DOHH2 (cell line): ENCODE data around the gene TSPAN14.

Experiments used
- H3F3A ChIP-seq: fragments of 200-600 bp; sonication (generic), shearing (Covaris generic); 2 replicates; pipeline ENCODE4 v1.6.0; 2016; ENCODE audit warnings: antibody characterized with exemption, mild to moderate bottlenecking; ENCODE audit not compliant: control insufficient read depth, insufficient read depth
- H3K27ac ChIP-seq: fragments of 200-600 bp; sonication (generic); 2 replicates; pipeline ENCODE4 v1.5.1; 2014; ENCODE audit warnings: low read depth, mild to moderate bottlenecking, low read length, moderate library complexity
- H3K27me3 ChIP-seq: fragments of 200-600 bp; sonication (generic); 2 replicates; pipeline ENCODE4 v1.6.1; 2014; ENCODE audit warnings: mild to moderate bottlenecking, low read length, mixed read lengths; ENCODE audit not compliant: control insufficient read depth
- H3K36me3 ChIP-seq: fragments of 200-600 bp; sonication (generic); 2 replicates; pipeline ENCODE4 v1.6.1; 2014; ENCODE audit warnings: mild to moderate bottlenecking, low read length, moderate library complexity, mixed read lengths; ENCODE audit not compliant: control insufficient read depth
- H3K4me1 ChIP-seq: fragments of 200-600 bp; sonication (generic); 2 replicates; pipeline ENCODE4 v1.6.1; 2014; ENCODE audit warnings: mild to moderate bottlenecking, low read length, mixed read lengths; ENCODE audit not compliant: control insufficient read depth
- H3K4me2 ChIP-seq: fragments of 200-600 bp; sonication (generic); 2 replicates; pipeline ENCODE4 v1.6.0; 2014; ENCODE audit warnings: mild to moderate bottlenecking, low read length, moderate library complexity
- H3K4me3 ChIP-seq: fragments of 200-600 bp; sonication (generic); 2 replicates; pipeline ENCODE4 v1.5.1; 2014; ENCODE audit warnings: mild to moderate bottlenecking, low read length, mixed read lengths
- H3K79me2 ChIP-seq: fragments of 200-600 bp; sonication (generic); 2 replicates; pipeline ENCODE4 v1.6.1; 2014; ENCODE audit warnings: mild to moderate bottlenecking, low read length, mixed read lengths; ENCODE audit not compliant: control insufficient read depth
- H3K9me2 ChIP-seq: fragments of 200-600 bp; sonication (generic); replicated peaks from 2 replicates; pipeline ENCODE4 v1.6.1; 2014; ENCODE audit warnings: mild to moderate bottlenecking, low read length, mixed read lengths; ENCODE audit not compliant: control insufficient read depth
- H3K9me3 ChIP-seq: fragments of 200-600 bp; sonication (generic); 2 replicates; pipeline ENCODE4 v1.6.1; 2014; ENCODE audit warnings: antibody characterized with exemption, low read length, mixed read lengths; ENCODE audit not compliant: control insufficient read depth, insufficient read depth
- H4K20me1 ChIP-seq: fragments of 200-600 bp; sonication (generic); 2 replicates; pipeline ENCODE4 v1.6.0; 2014; ENCODE audit warnings: low read depth, mild to moderate bottlenecking, antibody characterized with exemption, low read length, moderate library complexity; ENCODE audit not compliant: control insufficient read depth, insufficient read depth
- CTCF ChIP-seq: fragments of 200-600 bp; sonication (generic); IDR thresholded peaks from one replicate; pipeline ENCODE4 v1.5.1; 2014; ENCODE audit warnings: antibody characterized with exemption, mild to moderate bottlenecking, low read depth, low read length; ENCODE audit not compliant: poor library complexity, severe bottlenecking
- EZH2phosphoT487 ChIP-seq: fragments of 200-600 bp; sonication (generic); IDR thresholded peaks from 2 replicates; pipeline ENCODE4 v1.6.1; 2017; ENCODE audit warnings: borderline replicate concordance, mild to moderate bottlenecking, antibody characterized with exemption, low read length, moderate library complexity, mixed read lengths

The TSPAN14 gene

GRCh38 chr10:80492848-80493521, 38.9 kb downstream of the TSPAN14 start:
- peaks cover 48% of the 10 kb centered on the region for H3K4me1 ChIP-seq
- H4K20me1 ChIP-seq, result no peaks in the 10 kb centered on the region
- peaks cover 4% of the 10 kb centered on the region; the same call in 1 of the 2 replicates for H3K9me3 ChIP-seq
- H3K79me2 ChIP-seq, result peaks cover 27% of the 10 kb centered on the region
- peak overlapping the region; percentile 32 for H3K4me3 ChIP-seq
- H3K4me2 ChIP-seq, result peak overlapping the region; percentile 50
- H3K27ac ChIP-seq, result no peak overlapping the region
- peaks cover 47% of the 10 kb centered on the region for H3K36me3 ChIP-seq
- H3F3A ChIP-seq, result no peaks in the 10 kb centered on the region
- TF ChIP-seq EZH2phosphoT487 (no peak), CTCF (no peak)
- no peaks in the 10 kb centered on the region for H3K27me3 ChIP-seq
- H3K9me2 ChIP-seq, result no peaks in the 10 kb centered on the region

GRCh38 chr10:80493522-80494051, 39.5 kb downstream of the TSPAN14 start:
- H3K27ac ChIP-seq, result no peak overlapping the region
- peaks cover 23% of the 10 kb centered on the region for H3K79me2 ChIP-seq
- H4K20me1 ChIP-seq, result no peaks in the 10 kb centered on the region
- peaks cover 51% of the 10 kb centered on the region for H3K4me1 ChIP-seq
- peaks cover 4% of the 10 kb centered on the region; the same call in 1 of the 2 replicates for H3K9me3 ChIP-seq
- H3K4me2 ChIP-seq, result peak overlapping the region; percentile 50
- peaks cover 47% of the 10 kb centered on the region for H3K36me3 ChIP-seq
- H3K9me2 ChIP-seq, result no peaks in the 10 kb centered on the region
- peak overlapping the region; percentile 32 for H3K4me3 ChIP-seq
- H3K27me3 ChIP-seq, result no peaks in the 10 kb centered on the region
- H3F3A ChIP-seq, result no peaks in the 10 kb centered on the region
- TF ChIP-seq CTCF (no peak), EZH2phosphoT487 (no peak)

GRCh38 chr10:80496555-80497172, 42.6 kb downstream of the TSPAN14 start:
- peaks cover 39% of the 10 kb centered on the region for H3K79me2 ChIP-seq
- no peak overlapping the region for H3K4me2 ChIP-seq
- no peak overlapping the region for H3K27ac ChIP-seq
- peaks cover 68% of the 10 kb centered on the region for H3K4me1 ChIP-seq
- no peak for TF ChIP-seq EZH2phosphoT487
- TF ChIP-seq CTCF, result no peak
- peaks cover 30% of the 10 kb centered on the region for H3K36me3 ChIP-seq
- H3K27me3 ChIP-seq, result no peaks in the 10 kb centered on the region
- no peaks in the 10 kb centered on the region for H3F3A ChIP-seq
- no peaks in the 10 kb centered on the region for H4K20me1 ChIP-seq
- no peaks in the 10 kb centered on the region for H3K9me2 ChIP-seq
- peaks cover 4% of the 10 kb centered on the region; the same call in 1 of the 2 replicates for H3K9me3 ChIP-seq
- no peak overlapping the region for H3K4me3 ChIP-seq
